Upper lobe of left lung (tissue), 4 donors: ENCODE results near the gene OLFML2B.

Experiments
- CTCF ChIP-seq, 6 experiments: fragments of 450-650 bp in 4 of 6; fragments of 200-600 bp in 2 of 6; sonication (generic) in 2 of 6; IDR thresholded peaks; one replicate each; pipeline ENCODE4 v1.5.1; 2016 to 2019; ENCODE audit warnings: antibody characterized with exemption in 6 of 6
- EP300 ChIP-seq, 4 donors: sonication (generic); formaldehyde crosslinking; IDR thresholded peaks; one replicate each; pipeline ENCODE4 v1.5.1; 2017; ENCODE audit warnings: antibody characterized with exemption in 4 of 4, control low read depth in 2 of 4

- no peak for TF ChIP-seq EP300 (IDR thresholded peaks at IDR 0.05)
- no peak for TF ChIP-seq CTCF (IDR thresholded peaks at IDR 0.05)
These were observed 3.2 kb upstream of the OLFML2B start for GRCh38 chr1:162026881-162027280.
